Neural progenitor cell (in vitro differentiated cells): ENCODE results near the gene DCAF5.

Experiments
- CTCF ChIP-seq: fragments of 200-600 bp; sonication (generic); IDR thresholded peaks from 2 replicates; pipeline ENCODE4 v1.5.1; 2017; ENCODE audit warnings: antibody characterized with exemption, mild to moderate bottlenecking
- EZH2 ChIP-seq: fragments of 200-600 bp; sonication (generic); IDR thresholded peaks from 2 replicates; pipeline ENCODE4 v1.6.1; 2017; ENCODE audit warnings: antibody characterized with exemption, mild to moderate bottlenecking, moderate library complexity

DNA sequence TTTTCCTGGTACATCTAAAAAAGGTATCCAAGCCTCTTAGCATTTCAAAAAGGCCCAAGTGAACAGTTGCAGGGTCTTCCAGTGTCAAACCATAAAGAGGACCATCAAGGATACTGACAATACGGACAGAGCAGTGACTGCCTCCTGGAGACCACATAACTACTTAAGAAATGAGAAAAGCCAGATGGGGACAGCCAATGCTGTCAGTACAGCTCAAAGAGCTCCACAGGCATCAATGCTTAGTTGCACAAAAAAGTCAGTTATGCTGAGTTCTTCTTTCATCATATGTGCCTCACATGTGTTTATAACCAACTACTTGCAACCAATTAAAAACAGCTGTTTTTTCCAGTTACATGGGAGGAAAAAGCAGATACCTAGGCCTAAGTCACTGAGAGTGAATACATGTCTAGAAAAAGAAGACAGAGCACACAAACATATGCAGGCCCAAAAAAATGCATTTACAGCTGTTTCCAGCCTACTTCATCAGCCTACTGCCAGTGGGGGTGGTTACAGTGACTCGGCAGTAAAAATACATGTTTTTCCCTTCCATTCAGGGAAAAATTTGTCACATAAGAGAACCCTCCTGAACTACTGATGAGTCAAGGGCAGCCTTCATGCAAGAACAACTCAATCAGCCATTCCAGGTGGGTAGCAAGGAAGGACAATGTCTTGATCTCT is 84.0 kb downstream of the DCAF5 start:
- TF ChIP-seq CTCF (no peak), EZH2 (no peak)
